SK-N-MC (cell line): ENCODE measurements around the gene OGFRL1.

Experiments
- DNase-seq: peaks from one replicate; pipeline ENCODE4 v3.0.0-alpha.2; 2011; ENCODE audit warnings: low read depth, low spot score
- H3K27ac ChIP-seq: fragments of 200-600 bp; sonication (generic); 2 replicates; pipeline ENCODE4 v1.5.1; 2016; ENCODE audit warnings: mixed run types
- H3K36me3 ChIP-seq: fragments of 200-600 bp; sonication (generic); 2 replicates; pipeline ENCODE4 v1.6.1; 2017; ENCODE audit warnings: antibody characterized with exemption, low read length, mixed read lengths; ENCODE audit not compliant: insufficient read depth
- H3K4me3 ChIP-seq: fragments of 200-600 bp; sonication (generic); 2 replicates; pipeline ENCODE4 v1.5.1; 2016
- H3K9ac ChIP-seq: fragments of 200-600 bp; sonication (generic); 2 replicates; pipeline ENCODE4 v1.8.0; 2017; ENCODE audit warnings: mixed run types, mixed read lengths; ENCODE audit not compliant: insufficient read length
- H3K9me3 ChIP-seq: fragments of 200-600 bp; sonication (generic); 2 replicates; pipeline ENCODE4 v1.6.1; 2017; ENCODE audit warnings: low read depth, mild to moderate bottlenecking, antibody characterized with exemption, low read length, moderate library complexity, mixed read lengths
- EZH2 ChIP-seq: fragments of 200-600 bp; sonication (generic); IDR thresholded peaks from one replicate; pipeline ENCODE4 v1.6.1; 2017; ENCODE audit warnings: antibody characterized with exemption
- FOXP2 ChIP-seq: optimal IDR thresholded peaks from 2 replicates; pipeline ENCODE3; 2011; ENCODE audit warnings: mild to moderate bottlenecking, moderate library complexity; ENCODE audit not compliant: insufficient read depth; ENCODE audit errors: extremely low read length, control extremely low read depth
- POLR2AphosphoS5 ChIP-seq: IDR thresholded peaks from 2 replicates; pipeline ENCODE4 v1.6.1; 2012; ENCODE audit warnings: mild to moderate bottlenecking, low read depth, low read length, borderline replicate concordance

Gene OGFRL1

DNA sequence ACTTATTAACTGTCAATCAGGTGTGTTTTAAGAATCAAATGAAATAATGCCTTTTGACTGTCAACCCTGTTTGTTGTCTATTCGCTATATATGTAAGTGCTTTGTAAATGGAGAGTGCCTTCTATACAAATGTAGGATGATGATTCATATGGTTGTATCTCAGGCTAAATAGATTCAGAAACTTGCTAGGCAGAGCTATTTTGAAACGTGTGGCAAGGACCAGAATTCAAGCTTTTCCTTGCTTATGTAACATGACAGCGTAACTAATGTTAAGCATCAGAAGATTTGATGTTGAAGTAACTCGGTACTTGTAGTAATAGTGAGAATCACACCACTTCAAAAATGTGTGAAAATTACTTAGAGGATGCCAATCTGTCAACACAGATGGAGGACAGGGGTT, 3.4 kb downstream of the OGFRL1 start:
- DNase-seq = no peak

DNA sequence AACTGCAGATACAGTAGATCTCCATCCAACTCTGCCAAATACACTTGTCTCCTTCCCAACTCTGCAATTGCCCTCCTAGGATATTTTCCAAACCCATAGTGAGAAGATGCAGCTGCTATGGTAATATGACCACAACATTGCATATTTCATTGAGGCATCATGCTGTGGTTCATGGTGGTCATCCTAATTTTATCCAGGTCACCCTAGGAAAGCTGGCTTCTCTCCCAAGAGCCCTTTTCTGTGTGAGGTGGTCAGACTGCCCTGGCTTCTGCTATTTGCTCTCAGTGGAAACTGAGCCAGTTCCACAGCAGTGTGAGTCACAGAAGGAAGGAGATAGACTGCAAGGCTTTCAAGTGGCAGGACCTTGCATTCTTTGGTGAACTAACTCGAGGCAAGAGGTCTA, 5.5 kb downstream of the OGFRL1 start:
- Histone ChIP-seq H3K4me3 (no peak overlapping the region), H3K36me3 (peaks cover 13% of the 10 kb centered on the region; the same call in 1 of the 2 replicates), H3K27ac (no peak overlapping the region), H3K9ac (no peak overlapping the region), H3K9me3 (no peaks in the 10 kb centered on the region)
- TF ChIP-seq FOXP2 (no peak), EZH2 (no peak), POLR2AphosphoS5 (no peak)
- DNase-seq = no peak

More for the DNA sequence above, 3.4 kb downstream of the OGFRL1 start:
- no peak overlapping the region for H3K9ac ChIP-seq
- no peaks in the 10 kb centered on the region for H3K9me3 ChIP-seq
- no peak overlapping the region for H3K27ac ChIP-seq
- no peak overlapping the region for H3K4me3 ChIP-seq
- TF ChIP-seq EZH2 = no peak
- peaks cover 11% of the 10 kb centered on the region; the same call in 1 of the 2 replicates for H3K36me3 ChIP-seq

DNA sequence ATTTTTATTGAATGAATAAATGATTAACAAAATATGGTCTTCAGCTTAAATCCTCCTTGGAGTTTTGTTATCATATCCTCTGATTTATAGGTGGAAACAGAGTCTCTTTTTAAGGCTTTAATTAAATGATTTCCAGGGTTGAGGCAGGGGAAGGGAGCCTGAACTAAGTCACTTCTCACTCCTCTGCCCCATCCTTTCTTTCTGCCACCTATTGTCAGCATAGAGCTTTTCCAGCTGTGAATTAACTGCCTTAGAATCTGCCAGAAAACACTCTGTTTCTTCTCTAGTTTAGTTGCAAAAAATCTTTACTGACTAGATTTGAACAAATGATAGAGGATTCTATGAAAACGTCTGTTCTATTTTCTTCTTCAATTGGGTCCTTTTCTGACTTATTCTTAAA, 9.8 kb downstream of the OGFRL1 start:
- no peak for DNase-seq
- Histone ChIP-seq H3K36me3 (peaks cover 13% of the 10 kb centered on the region; the same call in 1 of the 2 replicates), H3K9me3 (no peaks in the 10 kb centered on the region), H3K27ac (no peak overlapping the region), H3K9ac (no peak overlapping the region), H3K4me3 (no peak overlapping the region)
- TF ChIP-seq POLR2AphosphoS5 (no peak), FOXP2 (no peak), EZH2 (no peak)

DNA sequence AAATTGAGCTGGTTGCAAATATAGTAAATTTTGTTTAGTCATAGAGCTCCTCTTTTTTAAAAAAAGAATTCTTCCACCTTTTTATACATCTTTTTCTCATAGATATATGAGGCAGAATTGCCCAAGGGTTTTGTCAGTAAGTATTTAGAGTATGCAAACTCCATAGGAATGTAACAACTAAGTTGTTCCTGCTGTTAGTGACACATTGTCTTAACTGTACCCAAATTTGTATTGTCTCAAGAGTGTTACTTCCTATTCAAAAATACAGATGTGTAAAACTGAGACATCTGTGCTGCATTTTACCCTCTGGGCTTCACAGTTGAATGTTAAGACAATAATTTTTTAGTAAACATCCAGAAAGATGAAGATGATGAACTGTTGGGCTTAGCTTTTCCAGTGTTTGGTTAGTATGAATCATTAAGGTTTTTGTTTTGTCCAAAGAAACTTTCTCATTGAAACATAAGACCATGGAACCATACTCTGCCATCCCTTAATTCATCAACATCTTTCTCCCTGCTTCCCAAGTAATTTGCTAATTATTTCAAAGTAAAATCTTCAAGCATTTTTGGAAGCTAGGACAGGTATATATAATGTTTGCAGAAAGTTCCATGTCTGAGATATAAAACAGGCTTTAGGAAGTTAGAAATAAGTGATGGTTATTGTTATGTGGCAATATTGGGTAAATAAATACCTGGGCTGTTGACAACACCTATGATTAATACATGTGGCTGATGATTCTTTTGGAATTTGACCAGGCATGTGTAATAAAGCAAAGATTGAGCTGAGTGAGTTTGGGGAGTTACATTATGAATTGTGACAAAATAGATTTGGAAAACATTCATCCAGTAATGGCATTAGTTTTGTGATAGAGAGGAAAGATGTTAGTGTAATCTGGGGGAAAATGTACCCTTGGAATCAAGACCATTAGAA, 11.2 kb downstream of the OGFRL1 start:
- H3K9ac ChIP-seq = no peak overlapping the region
- TF ChIP-seq EZH2 (no peak), FOXP2 (no peak), POLR2AphosphoS5 (no peak)
- no peak overlapping the region for H3K4me3 ChIP-seq
- no peak overlapping the region for H3K27ac ChIP-seq
- DNase-seq = no peak
- H3K36me3 ChIP-seq = peaks cover 13% of the 10 kb centered on the region; the same call in 1 of the 2 replicates
- H3K9me3 ChIP-seq = no peaks in the 10 kb centered on the region

DNA sequence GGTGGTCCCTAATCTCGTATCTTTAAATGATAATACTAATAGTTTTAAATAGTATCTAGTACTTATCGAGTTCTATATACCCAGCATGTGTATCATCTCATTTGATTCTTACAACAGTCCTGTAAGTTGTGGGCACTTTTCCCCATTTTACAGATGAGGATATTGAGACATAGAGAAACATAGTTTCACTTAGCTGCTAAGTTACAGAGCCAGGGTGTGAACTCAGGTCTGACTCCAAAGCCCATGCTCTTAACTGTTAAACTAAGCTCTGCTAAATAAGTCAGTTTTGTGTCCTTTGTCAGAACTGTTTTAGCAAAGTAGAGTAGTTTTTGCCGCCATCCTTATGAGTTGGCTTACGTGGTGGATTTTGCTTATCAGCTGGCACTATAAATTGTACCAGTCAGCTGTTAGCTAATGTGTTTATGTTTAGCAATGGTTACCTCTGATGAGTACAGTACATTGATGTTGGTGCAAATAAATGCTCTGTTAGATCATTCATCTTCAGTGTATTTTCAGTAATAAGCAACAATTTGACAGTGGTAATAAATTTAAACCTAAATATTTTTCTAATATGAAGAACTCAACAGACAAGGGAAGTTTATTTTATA, 12.1 kb downstream of the OGFRL1 start:
- no peak overlapping the region for H3K27ac ChIP-seq
- peaks cover 8% of the 10 kb centered on the region; the same call in 1 of the 2 replicates for H3K36me3 ChIP-seq

DNA sequence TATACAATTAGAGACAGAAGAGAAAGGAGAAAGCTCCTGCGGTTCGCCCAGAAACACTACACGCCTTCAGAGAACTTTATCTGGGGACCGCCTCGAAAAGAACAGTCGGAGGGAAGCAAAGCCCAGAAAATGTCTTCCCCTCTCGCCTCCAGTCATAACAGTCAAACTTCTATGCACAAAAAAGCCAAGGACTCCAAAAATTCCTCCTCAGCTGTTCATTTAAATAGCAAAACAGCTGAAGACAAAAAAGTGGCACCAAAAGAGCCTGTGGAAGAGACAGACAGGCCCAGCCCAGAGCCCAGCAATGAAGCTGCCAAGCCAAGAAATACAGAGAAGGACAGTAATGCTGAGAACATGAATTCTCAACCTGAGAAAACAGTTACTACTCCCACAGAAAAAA, 12.9 kb downstream of the OGFRL1 start:
- Histone ChIP-seq H3K4me3 (no peak overlapping the region), H3K27ac (no peak overlapping the region), H3K36me3 (peaks cover 6% of the 10 kb centered on the region; the same call in 1 of the 2 replicates), H3K9ac (no peak overlapping the region), H3K9me3 (no peaks in the 10 kb centered on the region)
- no peak for TF ChIP-seq FOXP2
- TF ChIP-seq EZH2 = no peak
- no peak for TF ChIP-seq POLR2AphosphoS5
- DNase-seq = no peak

More for the DNA sequence above, 12.1 kb downstream of the OGFRL1 start:
- Histone ChIP-seq H3K9me3 (no peaks in the 10 kb centered on the region), H3K9ac (no peak overlapping the region), H3K4me3 (no peak overlapping the region)
- DNase-seq = no peak
- TF ChIP-seq FOXP2 (no peak), POLR2AphosphoS5 (no peak), EZH2 (no peak)

DNA sequence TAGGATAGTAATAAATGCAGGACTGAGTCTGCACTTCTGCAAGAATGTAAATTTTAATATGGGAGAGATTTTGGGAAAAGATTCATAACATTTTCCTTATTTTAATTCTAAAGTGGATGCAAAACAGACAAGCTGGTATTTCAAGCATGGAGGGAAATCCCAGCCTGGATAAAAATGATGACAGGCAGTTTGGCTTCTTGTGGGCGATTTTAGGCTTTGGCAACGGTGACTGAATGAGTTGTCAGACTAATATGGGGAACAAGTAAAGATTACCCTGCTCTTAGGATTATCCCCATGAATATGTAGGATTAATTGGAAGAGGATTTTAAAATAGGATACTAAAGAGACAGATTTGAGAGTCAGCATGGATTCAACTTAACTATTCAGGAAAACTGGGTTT, 21.0 kb downstream of the OGFRL1 start:
- TF ChIP-seq POLR2AphosphoS5 (no peak), FOXP2 (no peak), EZH2 (no peak)
- DNase-seq = no peak
- Histone ChIP-seq H3K4me3 (no peak overlapping the region), H3K36me3 (no peaks in the 10 kb centered on the region), H3K27ac (no peak overlapping the region), H3K9me3 (no peaks in the 10 kb centered on the region), H3K9ac (no peak overlapping the region)

DNA sequence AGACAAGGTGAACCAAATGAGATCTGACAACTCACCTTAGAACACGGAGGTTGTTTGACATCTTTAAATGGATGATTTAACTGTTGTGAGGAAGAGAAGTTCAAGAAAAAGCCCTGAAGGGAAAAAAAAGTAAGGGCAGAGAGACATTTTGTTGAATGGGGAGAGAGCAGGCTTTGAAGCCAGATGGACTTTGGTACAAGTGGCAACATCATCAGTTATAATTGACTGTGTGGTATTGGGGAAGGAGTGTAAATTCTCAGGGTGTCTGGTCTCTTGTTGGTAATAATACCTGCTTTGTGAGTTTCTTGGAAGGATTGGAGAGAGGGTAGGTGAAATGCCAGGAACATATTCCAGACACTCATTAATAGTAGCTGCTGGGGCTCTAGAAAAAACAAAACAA, 21.6 kb downstream of the OGFRL1 start:
- DNase-seq = no peak
- no peaks in the 10 kb centered on the region for H3K36me3 ChIP-seq
- TF ChIP-seq FOXP2 (no peak), POLR2AphosphoS5 (no peak), EZH2 (no peak)
- no peak overlapping the region for H3K9ac ChIP-seq
- no peak overlapping the region for H3K4me3 ChIP-seq
- no peaks in the 10 kb centered on the region for H3K9me3 ChIP-seq
- H3K27ac ChIP-seq = no peak overlapping the region

DNA sequence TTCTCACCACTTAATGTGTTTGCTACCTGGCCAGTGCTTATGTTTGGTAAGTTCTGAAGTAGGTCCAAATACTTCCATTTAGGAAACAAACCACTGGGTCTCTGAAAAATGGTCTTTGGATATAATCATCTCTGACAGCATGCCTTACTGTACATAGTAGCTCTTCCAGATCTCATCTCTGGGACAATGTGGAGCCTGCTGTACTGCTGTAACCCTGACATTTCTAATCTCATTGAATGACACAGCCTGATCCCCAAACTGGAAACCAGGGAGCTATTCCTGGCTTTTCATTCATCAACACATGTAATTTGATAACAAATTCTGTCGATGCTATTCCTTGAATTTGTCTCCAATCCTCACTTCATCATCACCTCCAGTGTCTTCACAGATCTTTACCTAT, 23.5 kb downstream of the OGFRL1 start:
- no peak overlapping the region for H3K9ac ChIP-seq
- DNase-seq = no peak
- no peak overlapping the region for H3K27ac ChIP-seq
- H3K4me3 ChIP-seq = no peak overlapping the region
- no peaks in the 10 kb centered on the region for H3K9me3 ChIP-seq
- no peaks in the 10 kb centered on the region for H3K36me3 ChIP-seq
- no peak for TF ChIP-seq FOXP2
